ENCODE measurements around the gene PNMA1.
A peak's percentile ranks its signal among the peaks of the same experiment; 100 is the strongest.

PNMA1 gene

DNA sequence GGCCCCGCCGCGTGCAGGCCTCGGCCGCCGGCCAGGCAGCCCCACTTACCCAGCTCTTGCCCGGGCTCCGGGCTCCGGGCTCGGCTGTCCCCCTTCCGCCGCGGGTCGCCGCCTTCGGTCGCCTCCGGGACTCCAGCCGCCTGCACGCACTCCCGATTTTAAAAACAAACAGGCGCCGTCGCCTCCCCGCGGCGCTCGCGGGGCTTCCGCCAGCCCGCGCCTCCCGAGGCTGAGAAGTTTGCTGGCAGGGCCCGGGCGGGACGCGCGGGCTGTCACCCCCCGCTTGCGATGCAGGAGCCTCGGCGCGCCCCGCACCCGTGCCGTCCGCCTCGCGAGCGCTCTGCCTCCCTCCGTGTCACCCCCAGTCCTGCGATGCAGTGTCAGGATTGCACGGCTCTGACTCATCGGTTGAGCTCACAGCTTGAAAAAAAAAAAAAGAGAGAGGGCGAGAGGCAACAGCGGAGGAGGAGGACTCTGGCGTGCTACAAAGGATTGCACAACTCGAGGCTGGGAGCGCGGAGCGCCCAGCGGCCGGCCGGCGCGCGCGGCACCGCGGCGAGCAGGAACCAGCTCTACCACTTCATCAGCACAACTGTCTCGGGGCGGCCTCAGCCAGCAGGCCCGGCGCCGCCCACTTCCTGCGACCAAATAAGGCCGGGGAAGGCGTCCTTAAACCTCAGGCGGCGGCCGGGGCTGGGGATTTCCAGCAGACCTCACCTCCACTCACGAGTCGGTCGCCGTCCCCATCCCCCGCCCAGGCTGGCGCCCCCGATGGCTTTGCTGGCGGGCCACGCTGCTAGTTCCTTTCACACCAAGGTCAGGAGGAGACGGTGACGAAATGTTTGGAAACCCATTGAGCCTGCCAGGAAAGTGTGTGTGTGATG is 45.8 kb upstream of the PNMA1 start:
- peaks cover 18% of the 10 kb centered on the region for H3K79me1 ChIP-seq (ENCODE audit: low read length)
- no peak overlapping the region for H2BK5ac ChIP-seq (ENCODE audit: low read length)
- no peak overlapping the region for H4K5ac ChIP-seq (ENCODE audit: low read length)
- H3K9ac ChIP-seq (ENCODE audit: low read length) = peak overlapping the region; percentile 86
- DNase-seq = peak; percentile 99
- H3K23ac ChIP-seq (ENCODE audit: low read length) = no peak overlapping the region
- no peaks in the 10 kb centered on the region for H3K36me3 ChIP-seq (ENCODE audit: control insufficient read depth, insufficient read depth, low read length)
- no CpG with 5 or more reads among the region's 93 CpGs for WGBS (ENCODE audit: extremely low coverage, insufficient coverage, low lambda C conversion rate)
- H3K56ac ChIP-seq (ENCODE audit: low read length) = peak overlapping the region; percentile 93
- no peak overlapping the region for H2BK15ac ChIP-seq (replicated peaks; ENCODE audit: low read depth)
- H3K27me3 ChIP-seq (ENCODE audit: insufficient read depth, low read length, poor library complexity) = no peaks in the 10 kb centered on the region
- peak overlapping the region; percentile 78 for H3K18ac ChIP-seq (ENCODE audit: low read length)
- H2BK120ac ChIP-seq (ENCODE audit: low read depth, low read length) = no peak overlapping the region
- H3K79me2 ChIP-seq (ENCODE audit: control insufficient read depth, insufficient read depth, low read length) = peaks cover 23% of the 10 kb centered on the region
- H3K4me3 ChIP-seq (ENCODE audit: low read length) = peak overlapping the region; percentile 56
- peaks cover 5% of the 10 kb centered on the region for H3K4me1 ChIP-seq (ENCODE audit: control insufficient read depth, low read depth, low read length)
- H3K4me2 ChIP-seq (ENCODE audit: low read length) = peak overlapping the region; percentile 99
- no peak overlapping the region for H4K8ac ChIP-seq (ENCODE audit: low read depth, low read length)
- H2AK5ac ChIP-seq (ENCODE audit: low read length) = no peak overlapping the region
- peak overlapping the region; percentile 87 for H3K27ac ChIP-seq (ENCODE audit: low read depth, low read length)
- peak overlapping the region; percentile 44 for H3K4ac ChIP-seq (ENCODE audit: low read depth, low read length)

- Histone ChIP-seq H3K4me2 (ENCODE audit: low read length) (peak overlapping the region; percentile 99), H2BK5ac (ENCODE audit: low read length) (no peak overlapping the region), H2BK15ac (replicated peaks; ENCODE audit: low read depth) (no peak overlapping the region), H3K79me1 (ENCODE audit: low read length) (peaks cover 23% of the 10 kb centered on the region), H4K8ac (ENCODE audit: low read depth, low read length) (no peak overlapping the region), H3K27ac (ENCODE audit: low read depth, low read length) (peak overlapping the region; percentile 87), H3K18ac (ENCODE audit: low read length) (peak overlapping the region; percentile 78), H2BK120ac (ENCODE audit: low read depth, low read length) (no peak overlapping the region), H3K23ac (ENCODE audit: low read length) (peak overlapping the region; percentile 53), H2AK5ac (ENCODE audit: low read length) (no peak overlapping the region), H3K4ac (ENCODE audit: low read depth, low read length) (peak overlapping the region; percentile 44), H3K4me1 (ENCODE audit: control insufficient read depth, low read depth, low read length) (peaks cover 5% of the 10 kb centered on the region), H3K27me3 (ENCODE audit: insufficient read depth, low read length, poor library complexity) (no peaks in the 10 kb centered on the region), H3K79me2 (ENCODE audit: control insufficient read depth, insufficient read depth, low read length) (peaks cover 28% of the 10 kb centered on the region), H3K36me3 (ENCODE audit: control insufficient read depth, insufficient read depth, low read length) (no peaks in the 10 kb centered on the region), H3K4me3 (ENCODE audit: low read length) (peak overlapping the region; percentile 56), H3K9ac (ENCODE audit: low read length) (peak overlapping the region; percentile 86), H3K56ac (ENCODE audit: low read length) (peak overlapping the region; percentile 93), H4K5ac (ENCODE audit: low read length) (no peak overlapping the region)
- no peak for DNase-seq
- no CpG with 5 or more reads among the region's 71 CpGs for WGBS (ENCODE audit: extremely low coverage, insufficient coverage, low lambda C conversion rate)
These were observed 45.1 kb upstream of the PNMA1 start for GRCh38 chr14:73759183-73759713.

GRCh38 chr14:73758392-73759182 is 44.4 kb upstream of the PNMA1 start:
- no peaks in the 10 kb centered on the region for H3K36me3 ChIP-seq (ENCODE audit: control insufficient read depth, insufficient read depth, low read length)
- peaks cover 7% of the 10 kb centered on the region for H3K4me1 ChIP-seq (ENCODE audit: control insufficient read depth, low read depth, low read length)
- peak overlapping the region; percentile 29 for H3K23ac ChIP-seq (ENCODE audit: low read length)
- peaks cover 26% of the 10 kb centered on the region for H3K79me1 ChIP-seq (ENCODE audit: low read length)
- H4K5ac ChIP-seq (ENCODE audit: low read length) = no peak overlapping the region
- H3K9ac ChIP-seq (ENCODE audit: low read length) = peak overlapping the region; percentile 86
- H4K8ac ChIP-seq (ENCODE audit: low read depth, low read length) = no peak overlapping the region
- no peak overlapping the region for H3K4ac ChIP-seq (ENCODE audit: low read depth, low read length)
- H3K79me2 ChIP-seq (ENCODE audit: control insufficient read depth, insufficient read depth, low read length) = peaks cover 32% of the 10 kb centered on the region
- no peak overlapping the region for H2AK5ac ChIP-seq (ENCODE audit: low read length)
- peak overlapping the region; percentile 56 for H3K4me3 ChIP-seq (ENCODE audit: low read length)
- no peak overlapping the region for H3K27ac ChIP-seq (ENCODE audit: low read depth, low read length)
- H3K4me2 ChIP-seq (ENCODE audit: low read length) = peak overlapping the region; percentile 99
- no peaks in the 10 kb centered on the region for H3K27me3 ChIP-seq (ENCODE audit: insufficient read depth, low read length, poor library complexity)
- DNase-seq = peak; percentile 91
- H3K56ac ChIP-seq (ENCODE audit: low read length) = peak overlapping the region; percentile 93
- H2BK15ac ChIP-seq (replicated peaks; ENCODE audit: low read depth) = no peak overlapping the region
- WGBS (ENCODE audit: extremely low coverage, insufficient coverage, low lambda C conversion rate) = no CpG with 5 or more reads among the region's 49 CpGs
- H2BK120ac ChIP-seq (ENCODE audit: low read depth, low read length) = no peak overlapping the region
- H2BK5ac ChIP-seq (ENCODE audit: low read length) = no peak overlapping the region
- peak overlapping the region; percentile 78 for H3K18ac ChIP-seq (ENCODE audit: low read length)

DNA sequence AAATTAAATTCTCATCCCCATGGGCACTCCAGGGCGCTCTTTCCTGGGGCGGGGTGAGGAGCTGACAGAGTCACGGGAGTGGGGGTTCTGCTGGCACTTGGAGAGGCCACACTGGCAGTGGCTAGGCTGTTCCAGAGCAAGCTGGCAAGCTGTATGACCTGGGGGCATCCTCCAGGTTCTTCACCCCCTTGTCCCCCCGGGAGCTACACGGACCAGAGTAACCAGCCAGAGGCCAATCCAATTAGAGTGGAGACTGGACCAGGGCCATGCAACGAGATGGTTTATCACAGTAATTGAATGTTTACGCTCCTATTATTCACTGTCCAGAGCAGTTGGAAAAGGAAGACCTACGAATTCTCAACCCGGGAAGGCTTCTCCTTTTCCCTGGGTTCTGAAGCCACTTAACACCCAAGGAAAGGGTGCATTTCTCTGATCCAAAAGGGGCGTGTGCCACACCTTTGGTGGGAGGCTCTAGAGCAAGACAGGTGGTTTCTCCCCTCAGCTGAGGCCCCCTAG is 43.8 kb upstream of the PNMA1 start:
- Histone ChIP-seq H3K79me2 (ENCODE audit: control insufficient read depth, insufficient read depth, low read length) (peaks cover 32% of the 10 kb centered on the region), H2BK120ac (ENCODE audit: low read depth, low read length) (no peak overlapping the region), H3K4me1 (ENCODE audit: control insufficient read depth, low read depth, low read length) (peaks cover 11% of the 10 kb centered on the region), H3K27ac (ENCODE audit: low read depth, low read length) (no peak overlapping the region), H2BK15ac (replicated peaks; ENCODE audit: low read depth) (no peak overlapping the region), H3K18ac (ENCODE audit: low read length) (no peak overlapping the region), H3K4ac (ENCODE audit: low read depth, low read length) (no peak overlapping the region), H4K8ac (ENCODE audit: low read depth, low read length) (no peak overlapping the region), H3K36me3 (ENCODE audit: control insufficient read depth, insufficient read depth, low read length) (no peaks in the 10 kb centered on the region), H3K9ac (ENCODE audit: low read length) (peak overlapping the region; percentile 29), H2AK5ac (ENCODE audit: low read length) (no peak overlapping the region), H2BK5ac (ENCODE audit: low read length) (no peak overlapping the region), H3K56ac (ENCODE audit: low read length) (no peak overlapping the region), H3K4me3 (ENCODE audit: low read length) (no peak overlapping the region), H3K79me1 (ENCODE audit: low read length) (peaks cover 30% of the 10 kb centered on the region), H4K5ac (ENCODE audit: low read length) (no peak overlapping the region), H3K4me2 (ENCODE audit: low read length) (no peak overlapping the region), H3K27me3 (ENCODE audit: insufficient read depth, low read length, poor library complexity) (no peaks in the 10 kb centered on the region), H3K23ac (ENCODE audit: low read length) (no peak overlapping the region)
- no CpG with 5 or more reads among the region's 10 CpGs for WGBS (ENCODE audit: extremely low coverage, insufficient coverage, low lambda C conversion rate)
- DNase-seq = no peak

- H3K79me1 ChIP-seq (ENCODE audit: low read length) = peaks cover 32% of the 10 kb centered on the region
- peaks cover 32% of the 10 kb centered on the region for H3K79me2 ChIP-seq (ENCODE audit: control insufficient read depth, insufficient read depth, low read length)
- H3K4me3 ChIP-seq (ENCODE audit: low read length) = no peak overlapping the region
- H3K4me1 ChIP-seq (ENCODE audit: control insufficient read depth, low read depth, low read length) = peaks cover 12% of the 10 kb centered on the region
- H3K56ac ChIP-seq (ENCODE audit: low read length) = no peak overlapping the region
- no CpG with 5 or more reads among the region's 1 CpG for WGBS (ENCODE audit: extremely low coverage, insufficient coverage, low lambda C conversion rate)
- no peak overlapping the region for H3K27ac ChIP-seq (ENCODE audit: low read depth, low read length)
- no peak overlapping the region for H2AK5ac ChIP-seq (ENCODE audit: low read length)
- H3K36me3 ChIP-seq (ENCODE audit: control insufficient read depth, insufficient read depth, low read length) = no peaks in the 10 kb centered on the region
- no peak overlapping the region for H2BK120ac ChIP-seq (ENCODE audit: low read depth, low read length)
- no peaks in the 10 kb centered on the region for H3K27me3 ChIP-seq (ENCODE audit: insufficient read depth, low read length, poor library complexity)
- H2BK15ac ChIP-seq (replicated peaks; ENCODE audit: low read depth) = no peak overlapping the region
- H3K4me2 ChIP-seq (ENCODE audit: low read length) = no peak overlapping the region
- no peak overlapping the region for H3K23ac ChIP-seq (ENCODE audit: low read length)
- H4K5ac ChIP-seq (ENCODE audit: low read length) = no peak overlapping the region
- DNase-seq = no peak
- no peak overlapping the region for H2BK5ac ChIP-seq (ENCODE audit: low read length)
- no peak overlapping the region for H4K8ac ChIP-seq (ENCODE audit: low read depth, low read length)
- no peak overlapping the region for H3K9ac ChIP-seq (ENCODE audit: low read length)
- H3K18ac ChIP-seq (ENCODE audit: low read length) = no peak overlapping the region
- H3K4ac ChIP-seq (ENCODE audit: low read depth, low read length) = no peak overlapping the region
These were observed 43.2 kb upstream of the PNMA1 start for GRCh38 chr14:73757381-73757780.
